CD4-positive, alpha-beta T cell treated with Interleukin-15 for 1 hour (primary cell): ENCODE data around the gene SSBP3.
"Not testable (repeated sequence)": the region's sequence is repeated elsewhere in the genome, so short reads cannot be mapped to it uniquely, and the experiment has no call there.

Source experiments
- DNase-seq: peaks from one replicate; pipeline ENCODE4 v3.0.0-alpha.2; 2020

The SSBP3 gene

GRCh38 chr1:54347261-54347954, 58.8 kb downstream of the SSBP3 start:
- no peak for DNase-seq

GRCh38 chr1:54345548-54345947, 60.6 kb downstream of the SSBP3 start:
- DNase-seq, result not testable (repeated sequence)

GRCh38 chr1:54345116-54345515, 61.1 kb downstream of the SSBP3 start:
- no peak for DNase-seq

GRCh38 chr1:54342742-54343687, 63.2 kb downstream of the SSBP3 start:
- no peak for DNase-seq

GRCh38 chr1:54342288-54342687, 63.9 kb downstream of the SSBP3 start:
- no peak for DNase-seq

DNA sequence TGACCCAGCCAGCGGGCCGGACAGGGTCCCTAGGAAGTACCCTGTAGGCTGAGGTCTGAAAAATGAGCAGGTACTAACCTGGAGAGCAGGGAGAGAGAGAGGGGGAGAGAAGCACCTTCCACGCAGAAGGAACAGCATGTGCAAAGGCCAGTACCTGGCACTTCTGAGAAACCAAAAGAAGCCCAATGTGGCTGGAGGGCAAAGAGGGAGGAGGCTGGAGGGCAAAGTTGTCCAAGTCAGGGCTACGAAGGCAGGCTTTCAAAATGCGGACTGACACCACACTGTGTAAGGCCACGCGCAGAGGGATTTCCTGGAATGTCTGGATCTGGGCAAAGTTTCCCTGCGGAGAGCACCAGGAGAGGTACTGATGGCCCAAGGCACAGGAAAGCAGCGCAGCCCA, 64.4 kb downstream of the SSBP3 start:
- DNase-seq, result no peak

GRCh38 chr1:54340878-54341277, 65.3 kb downstream of the SSBP3 start:
- DNase-seq, result no peak

DNA sequence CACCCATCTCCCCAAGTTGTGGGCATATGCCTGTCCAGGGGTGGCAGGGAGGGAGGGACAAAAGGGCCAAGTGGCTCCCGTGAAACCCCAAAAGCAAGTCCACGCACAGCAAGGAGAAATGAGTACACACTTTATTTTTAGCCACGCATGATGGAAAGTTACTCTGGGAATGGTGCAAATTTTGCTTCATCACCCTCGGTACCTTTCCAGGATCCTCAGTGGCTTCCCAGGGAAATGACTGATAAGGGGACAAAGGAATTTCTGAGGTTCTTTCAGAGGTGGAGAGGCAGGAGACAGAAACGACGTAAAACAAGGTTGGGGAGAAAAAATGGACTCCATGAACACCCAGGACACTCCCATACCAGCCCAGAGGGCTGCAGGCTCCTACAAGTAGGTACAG, 65.8 kb downstream of the SSBP3 start:
- DNase-seq, result no peak

- DNase-seq, result no peak
These were observed 67.1 kb downstream of the SSBP3 start for GRCh38 chr1:54339126-54339525.

GRCh38 chr1:54338464-54338863, 67.7 kb downstream of the SSBP3 start:
- DNase-seq, result no peak

DNA sequence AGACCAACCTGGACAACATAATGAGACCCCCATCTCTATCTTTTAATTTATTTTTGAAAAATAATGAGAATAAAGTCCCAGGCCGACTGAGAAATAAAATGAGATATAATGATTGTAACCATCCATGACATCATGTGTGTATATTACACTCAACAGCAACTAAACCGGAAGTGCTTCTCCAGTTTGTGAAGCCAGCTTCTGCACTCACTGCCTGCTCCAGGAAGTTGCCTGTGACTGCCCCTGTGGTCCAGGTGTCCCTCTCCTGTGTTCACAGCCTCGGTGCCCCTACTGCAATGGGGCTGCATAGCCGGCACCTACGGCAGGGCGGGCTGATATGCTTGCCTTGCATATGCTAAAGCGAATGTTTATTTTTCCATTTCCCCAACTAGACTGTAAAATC, 68.3 kb downstream of the SSBP3 start:
- DNase-seq, result no peak

DNA sequence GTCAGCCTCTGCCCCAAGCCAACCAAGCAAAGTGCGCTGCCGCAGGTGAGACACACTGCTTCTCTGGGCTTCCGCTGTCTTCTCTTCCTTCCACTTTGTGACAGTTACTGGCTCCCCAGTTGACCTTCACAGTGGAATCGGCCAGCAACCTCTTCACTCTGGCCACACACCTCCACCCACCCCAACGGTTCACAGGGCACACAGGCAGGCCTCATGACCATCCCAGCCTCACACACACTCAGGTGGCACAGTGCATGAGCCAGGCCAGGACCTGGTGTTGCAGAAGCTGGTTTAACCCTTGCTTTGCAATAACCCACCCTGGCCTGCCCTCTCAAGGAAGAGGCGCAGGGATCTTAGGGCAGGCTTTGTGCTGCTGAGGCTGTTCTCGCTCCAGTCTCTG, 69.2 kb downstream of the SSBP3 start:
- DNase-seq, result no peak

- no peak for DNase-seq
These were observed 70.1 kb downstream of the SSBP3 start for GRCh38 chr1:54336116-54336515.

DNA sequence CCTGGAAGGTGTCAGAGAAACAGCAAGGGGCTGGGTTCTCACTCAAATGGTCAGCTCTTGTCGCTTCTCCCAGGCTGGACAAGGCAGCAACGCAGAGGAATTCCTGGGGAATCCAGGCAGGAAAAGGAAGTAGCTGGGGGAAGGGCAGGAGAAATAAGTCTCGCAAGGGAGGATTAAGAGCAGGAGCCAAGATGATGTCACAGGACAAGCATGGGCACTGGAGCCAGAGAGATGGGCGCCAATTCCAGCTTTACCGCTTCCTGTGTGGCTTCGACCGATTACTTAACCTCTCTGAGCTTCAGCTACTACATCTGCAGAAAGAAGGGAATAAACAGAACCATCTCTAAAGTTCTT, 70.5 kb downstream of the SSBP3 start:
- DNase-seq, result no peak

GRCh38 chr1:54335011-54335754, 71.0 kb downstream of the SSBP3 start:
- no peak for DNase-seq

DNA sequence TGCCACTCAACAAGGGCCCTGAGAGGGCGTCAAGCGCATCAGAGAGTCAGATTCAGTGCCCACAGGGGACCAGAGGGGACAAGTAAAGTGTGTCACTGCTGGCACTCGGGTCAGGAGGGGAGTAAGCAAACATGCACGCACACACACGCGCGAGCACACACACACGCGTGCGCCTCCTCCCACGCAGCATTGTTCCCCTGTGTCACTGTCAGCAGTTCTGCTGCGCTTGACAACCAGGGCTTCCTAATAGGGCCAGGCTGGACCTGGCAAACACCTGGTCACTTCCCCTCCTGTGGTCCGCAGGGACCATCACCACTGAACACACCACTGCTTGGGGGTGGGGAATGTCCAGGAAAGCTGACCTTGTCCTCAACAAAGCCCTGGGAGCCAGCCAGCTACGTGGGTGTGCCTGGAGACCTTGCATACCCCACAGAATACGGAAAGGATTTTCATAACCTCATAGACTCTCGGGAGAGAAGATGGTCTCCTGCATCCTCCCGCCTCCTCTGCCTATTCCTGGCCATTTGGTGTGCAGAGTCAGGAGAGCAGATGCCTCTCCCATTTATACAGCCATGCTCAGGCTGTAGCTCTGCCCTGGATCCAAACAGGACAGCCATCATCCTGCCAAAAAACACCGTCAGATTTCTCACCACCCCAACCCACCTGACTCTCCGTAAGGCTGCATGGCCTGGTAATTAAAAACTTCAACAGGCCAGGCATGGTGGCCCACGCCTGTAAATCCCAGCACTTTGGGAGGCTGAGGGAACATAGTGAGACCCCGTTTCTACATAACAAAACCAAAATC, 73.2 kb downstream of the SSBP3 start:
- no peak for DNase-seq

GRCh38 chr1:54331843-54332463, 74.2 kb downstream of the SSBP3 start:
- DNase-seq, result no peak

GRCh38 chr1:54331091-54331772, 75.0 kb downstream of the SSBP3 start:
- DNase-seq, result no peak

- no peak for DNase-seq
These were observed 76.7 kb downstream of the SSBP3 start for GRCh38 chr1:54329312-54330003.

DNA sequence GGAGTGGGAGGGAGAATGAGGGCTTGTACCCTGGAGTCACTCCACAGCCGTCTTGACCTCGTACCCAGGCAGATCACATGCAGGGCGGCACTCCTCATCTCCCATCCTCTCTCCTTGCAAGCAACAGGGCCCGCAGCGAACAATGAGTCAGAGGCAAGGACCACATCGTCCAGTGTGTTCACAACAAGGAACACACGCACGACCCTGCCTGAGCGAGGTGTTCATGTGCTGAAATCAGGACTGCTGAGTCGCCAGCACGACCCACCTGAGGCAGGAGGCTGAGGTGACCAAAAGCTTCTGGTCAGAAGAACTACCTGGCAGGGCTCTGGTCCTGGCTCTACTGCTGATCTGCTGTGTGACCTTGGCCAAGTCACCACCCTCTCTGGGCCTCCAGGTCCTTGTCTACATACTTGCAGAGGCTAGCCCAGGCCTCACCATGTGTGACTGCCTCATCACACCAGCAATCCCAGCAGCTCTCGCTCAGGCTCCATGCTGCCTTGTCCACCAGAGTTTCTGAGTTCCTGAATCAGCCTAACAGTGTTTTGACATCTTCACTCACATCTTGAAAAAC, 78.0 kb downstream of the SSBP3 start:
- DNase-seq, result no peak
